Measurements from ENCODE around the gene SAMMSON. TPM values are rescaled to one million over a fixed set of nuclear protein-coding genes. Genes with fewer than 3 reads are reported as not detected.

The SAMMSON gene
- total RNA-seq, 2 donors from 2014 or later: not detected

DNA sequence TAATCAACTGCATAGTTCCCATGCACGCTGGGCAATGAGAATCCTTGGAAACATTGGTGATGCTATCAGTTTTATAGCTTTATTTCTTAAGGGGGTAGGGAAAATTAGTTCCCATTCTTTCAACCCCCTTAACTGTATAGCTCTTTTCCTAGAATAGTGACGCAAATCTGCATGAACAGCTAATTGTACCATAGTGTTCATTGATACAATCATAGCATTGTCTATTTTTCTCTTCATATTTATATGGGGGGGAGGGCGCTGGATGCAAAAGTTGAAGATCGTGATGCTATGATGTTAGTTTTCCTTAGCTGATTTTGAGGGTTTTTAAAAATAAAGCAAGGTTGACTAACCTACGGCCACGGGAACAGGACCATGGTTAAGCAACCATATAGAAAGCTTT, 32.4 kb upstream of the SAMMSON start:
- Histone ChIP-seq H3K9me3 (no peaks in the 10 kb centered on the region), H3K4me1 (no peaks in the 10 kb centered on the region), H3K27me3 (no peaks in the 10 kb centered on the region), H3K27ac (no peak overlapping the region), H3K9ac (ENCODE audit: low read depth in 2 of 2, low read length in 2 of 2) (no peak overlapping the region), H3K4me3 (no peak overlapping the region), H3K36me3 (no peaks in the 10 kb centered on the region)
- TF ChIP-seq, protein P1, sequence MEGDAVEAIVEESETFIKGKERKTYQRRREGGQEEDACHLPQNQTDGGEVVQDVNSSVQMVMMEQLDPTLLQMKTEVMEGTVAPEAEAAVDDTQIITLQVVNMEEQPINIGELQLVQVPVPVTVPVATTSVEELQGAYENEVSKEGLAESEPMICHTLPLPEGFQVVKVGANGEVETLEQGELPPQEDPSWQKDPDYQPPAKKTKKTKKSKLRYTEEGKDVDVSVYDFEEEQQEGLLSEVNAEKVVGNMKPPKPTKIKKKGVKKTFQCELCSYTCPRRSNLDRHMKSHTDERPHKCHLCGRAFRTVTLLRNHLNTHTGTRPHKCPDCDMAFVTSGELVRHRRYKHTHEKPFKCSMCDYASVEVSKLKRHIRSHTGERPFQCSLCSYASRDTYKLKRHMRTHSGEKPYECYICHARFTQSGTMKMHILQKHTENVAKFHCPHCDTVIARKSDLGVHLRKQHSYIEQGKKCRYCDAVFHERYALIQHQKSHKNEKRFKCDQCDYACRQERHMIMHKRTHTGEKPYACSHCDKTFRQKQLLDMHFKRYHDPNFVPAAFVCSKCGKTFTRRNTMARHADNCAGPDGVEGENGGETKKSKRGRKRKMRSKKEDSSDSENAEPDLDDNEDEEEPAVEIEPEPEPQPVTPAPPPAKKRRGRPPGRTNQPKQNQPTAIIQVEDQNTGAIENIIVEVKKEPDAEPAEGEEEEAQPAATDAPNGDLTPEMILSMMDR (IDR thresholded peaks at IDR 0.05): no peak
- intact Hi-C loops (cut with DNase I): no loop called here
- no peak for DNase-seq

DNA sequence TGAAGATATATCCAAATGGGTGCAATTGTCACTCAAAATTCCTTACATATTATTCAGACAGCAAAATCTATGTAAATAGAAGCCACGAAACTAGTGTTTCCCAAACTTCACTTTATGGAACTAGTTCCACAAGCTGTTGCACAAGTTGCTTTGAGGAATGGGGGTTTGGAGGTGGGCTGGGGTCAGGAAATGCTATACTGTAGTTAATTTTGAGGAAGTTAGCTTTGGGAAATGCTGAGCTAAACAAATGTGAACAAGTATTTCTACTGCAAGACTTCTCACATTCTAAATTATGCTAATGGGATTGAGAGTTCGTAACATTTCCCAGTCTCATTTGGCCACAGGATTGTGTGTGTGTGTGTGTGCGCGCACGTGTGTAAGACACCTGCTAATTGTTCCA, 28.7 kb upstream of the SAMMSON start:
- TF ChIP-seq, protein P1 (IDR thresholded peaks at IDR 0.05): no peak
- H3K36me3 ChIP-seq: no peaks in the 10 kb centered on the region
- H3K27ac ChIP-seq: no peak overlapping the region
- H3K4me1 ChIP-seq: no peaks in the 10 kb centered on the region
- no peaks in the 10 kb centered on the region for H3K27me3 ChIP-seq
- DNase-seq: no peak
- no peaks in the 10 kb centered on the region for H3K9me3 ChIP-seq
- intact Hi-C loops (cut with DNase I): no loop called here
- H3K9ac ChIP-seq (ENCODE audit: low read depth in 2 of 2, low read length in 2 of 2): no peak overlapping the region
- no peak overlapping the region for H3K4me3 ChIP-seq

DNA sequence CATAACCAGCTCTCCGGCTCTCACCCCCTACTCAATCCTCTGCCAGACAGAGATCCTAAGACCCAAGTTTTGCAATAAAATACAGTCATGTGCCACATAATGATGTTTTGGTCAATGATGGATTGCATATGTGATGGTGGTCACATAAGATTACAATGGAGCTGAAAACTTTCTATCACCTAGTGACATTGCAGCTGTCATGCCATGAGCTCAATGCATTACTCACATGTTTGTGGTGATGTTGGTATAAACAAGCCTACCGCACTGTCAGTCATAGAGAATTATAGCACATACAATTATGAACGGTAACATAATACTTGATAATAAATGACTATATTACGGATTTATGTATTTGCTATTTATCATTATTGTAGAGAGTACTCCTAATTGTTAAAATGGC, 26.9 kb upstream of the SAMMSON start:
- H3K4me3 ChIP-seq: no peak overlapping the region
- H3K36me3 ChIP-seq: no peaks in the 10 kb centered on the region
- no peak overlapping the region for H3K9ac ChIP-seq (ENCODE audit: low read depth in 2 of 2, low read length in 2 of 2)
- H3K9me3 ChIP-seq: no peaks in the 10 kb centered on the region
- no peaks in the 10 kb centered on the region for H3K4me1 ChIP-seq
- TF ChIP-seq, protein P1 (IDR thresholded peaks at IDR 0.05): no peak
- H3K27ac ChIP-seq: no peak overlapping the region
- no peaks in the 10 kb centered on the region for H3K27me3 ChIP-seq
- intact Hi-C loops (cut with DNase I): no loop called here
- no peak for DNase-seq

DNA sequence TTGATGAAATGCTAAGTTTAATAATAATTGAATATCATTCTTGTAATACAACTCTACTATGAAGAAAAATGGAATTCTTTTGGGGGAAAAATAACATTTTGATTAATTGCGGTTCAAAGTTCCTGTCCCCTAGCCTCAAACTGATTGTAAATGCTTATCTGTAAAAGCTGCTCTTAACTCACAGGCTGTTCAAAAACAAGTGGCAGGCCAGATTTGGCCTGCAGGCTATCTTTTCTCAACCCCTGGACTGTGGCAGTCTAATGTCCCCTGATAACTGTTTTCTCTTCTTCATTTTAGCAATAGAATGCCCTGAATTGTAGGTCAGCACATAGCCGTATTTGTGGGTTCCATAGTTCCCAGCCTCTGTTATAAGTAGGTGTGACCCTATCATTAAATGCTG, 23.5 kb upstream of the SAMMSON start:
- H3K4me1 ChIP-seq: no peaks in the 10 kb centered on the region
- intact Hi-C loops (cut with DNase I): no loop called here
- H3K4me3 ChIP-seq: no peak overlapping the region
- no peaks in the 10 kb centered on the region for H3K36me3 ChIP-seq
- no peak overlapping the region for H3K27ac ChIP-seq
- H3K9me3 ChIP-seq: no peaks in the 10 kb centered on the region
- TF ChIP-seq, protein P1 (IDR thresholded peaks at IDR 0.05): no peak
- no peaks in the 10 kb centered on the region for H3K27me3 ChIP-seq
- DNase-seq: no peak
- H3K9ac ChIP-seq (ENCODE audit: low read depth in 2 of 2, low read length in 2 of 2): no peak overlapping the region

DNA sequence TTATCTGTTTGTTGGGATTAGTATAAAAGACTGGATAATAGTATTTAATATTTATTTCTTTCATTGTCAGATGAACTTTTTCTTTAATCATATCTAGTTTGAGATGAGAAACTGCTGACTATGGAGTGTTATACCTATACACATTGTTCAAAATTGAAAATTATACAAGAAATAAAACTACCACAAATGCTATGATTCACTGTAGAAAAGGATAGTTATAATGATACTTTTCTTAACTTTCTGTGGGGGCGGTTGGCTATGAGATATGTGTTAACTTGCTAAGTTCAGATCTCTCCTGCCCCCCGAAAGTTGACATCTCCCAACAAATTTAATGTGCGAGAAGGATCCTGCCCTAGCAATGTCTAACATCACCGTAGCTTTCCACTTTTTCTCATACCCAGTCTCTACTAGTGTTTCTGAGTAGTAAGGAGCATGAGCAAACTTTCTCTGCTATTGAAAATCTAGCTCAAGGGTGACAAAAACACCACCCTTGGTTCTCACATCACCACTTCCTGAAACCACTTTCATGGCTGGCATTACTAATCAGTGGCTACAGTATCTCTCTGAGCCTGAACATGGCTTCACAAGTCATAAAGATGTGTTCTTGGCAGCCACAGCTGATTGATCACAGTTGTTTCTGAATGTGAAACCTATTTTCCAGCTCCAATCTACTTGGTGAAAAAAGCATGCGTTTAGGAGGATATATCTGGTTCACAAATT, 15.8 kb upstream of the SAMMSON start:
- no peaks in the 10 kb centered on the region for H3K4me1 ChIP-seq
- no peak overlapping the region for H3K4me3 ChIP-seq
- intact Hi-C loops (cut with DNase I): no loop called here
- H3K27ac ChIP-seq: no peak overlapping the region
- TF ChIP-seq, protein P1 (IDR thresholded peaks at IDR 0.05): no peak
- no peaks in the 10 kb centered on the region for H3K9me3 ChIP-seq
- H3K36me3 ChIP-seq: no peaks in the 10 kb centered on the region
- H3K9ac ChIP-seq (ENCODE audit: low read depth in 2 of 2, low read length in 2 of 2): no peak overlapping the region
- H3K27me3 ChIP-seq: no peaks in the 10 kb centered on the region
- no peak for DNase-seq
